ENCODE data around the gene MSLN. TPM values are rescaled to one million over a fixed set of nuclear protein-coding genes. Genes with fewer than 3 reads are reported as not detected.

MSLN gene
- total RNA-seq = not detected
- total RNA-seq (2013) = 0.74 TPM

DNA sequence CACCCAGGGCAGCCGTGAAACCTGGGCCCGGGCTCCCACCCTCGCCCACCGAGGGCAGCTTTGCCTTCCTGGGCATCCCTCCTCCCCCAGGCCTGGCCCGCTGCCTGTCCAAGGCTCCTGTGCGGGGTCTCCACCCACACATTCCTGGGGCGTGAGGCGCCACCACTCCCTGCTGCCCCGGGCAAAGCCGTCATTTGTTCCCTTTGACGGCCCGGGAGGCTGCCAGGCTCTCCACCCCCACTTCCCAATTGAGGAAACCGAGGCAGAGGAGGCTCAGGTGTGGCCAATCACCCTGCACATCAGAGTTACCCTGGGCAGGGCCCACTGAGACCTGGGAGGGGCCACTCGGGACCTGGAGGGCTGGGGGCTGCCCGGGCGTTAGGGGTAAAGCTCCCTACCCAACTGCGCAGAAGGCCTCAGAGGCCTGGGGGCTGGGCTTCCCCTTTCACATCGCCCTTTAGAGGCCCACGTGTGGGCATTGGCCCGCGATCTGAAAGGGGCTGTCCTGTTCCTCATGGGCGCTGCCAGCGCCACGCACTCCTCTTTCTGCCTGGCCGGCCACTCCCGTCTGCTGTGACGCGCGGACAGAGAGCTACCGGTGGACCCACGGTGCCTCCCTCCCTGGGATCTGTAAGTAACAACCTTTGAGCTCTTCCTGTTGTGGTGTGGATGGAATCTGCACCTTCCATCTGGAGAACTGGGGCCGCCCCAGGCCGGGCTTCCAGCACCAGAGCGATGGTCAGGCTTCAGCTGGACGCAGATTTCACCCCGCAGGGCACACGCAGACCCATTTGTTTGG is at the start of gene MSLN:
Gene MSLN (plus strand): TSS at position 190 of the 799 bp plus-strand sequence. CDS start 1,947 bp downstream, outside the sequence.
- Mint-ChIP-seq H3K4me3 (no peak within 1 kb of the TSS), H3K27ac (no peak within 1 kb of the TSS), H3K27me3 (ENCODE audit: low read depth in 2 of 2) (peaks cover 3 to 14% of the 10 kb centered on the region in 2 donors), H3K4me1 (peaks cover 0 to 5% of the 10 kb centered on the region in 2 donors), H3K9me3 (no peaks in the 10 kb centered on the region), H3K36me3 (no peaks in the 10 kb centered on the region)
- no peak within 1 kb of the TSS for H3K4me3 ChIP-seq (ENCODE audit: low read length)
- no peaks in the 10 kb centered on the region for H3K4me1 ChIP-seq (ENCODE audit: control insufficient read depth, insufficient read depth, low read length)
- H3K9me3 ChIP-seq (ENCODE audit: control insufficient read depth, insufficient read depth, low read length) = no peaks in the 10 kb centered on the region
- WGBS (ENCODE audit: insufficient coverage) = 87% methylated on average over 37 of the region's 37 CpGs
- no peaks in the 10 kb centered on the region for H3K36me3 ChIP-seq (ENCODE audit: control insufficient read depth, insufficient read depth, low read length)
- TF ChIP-seq, protein P1, sequence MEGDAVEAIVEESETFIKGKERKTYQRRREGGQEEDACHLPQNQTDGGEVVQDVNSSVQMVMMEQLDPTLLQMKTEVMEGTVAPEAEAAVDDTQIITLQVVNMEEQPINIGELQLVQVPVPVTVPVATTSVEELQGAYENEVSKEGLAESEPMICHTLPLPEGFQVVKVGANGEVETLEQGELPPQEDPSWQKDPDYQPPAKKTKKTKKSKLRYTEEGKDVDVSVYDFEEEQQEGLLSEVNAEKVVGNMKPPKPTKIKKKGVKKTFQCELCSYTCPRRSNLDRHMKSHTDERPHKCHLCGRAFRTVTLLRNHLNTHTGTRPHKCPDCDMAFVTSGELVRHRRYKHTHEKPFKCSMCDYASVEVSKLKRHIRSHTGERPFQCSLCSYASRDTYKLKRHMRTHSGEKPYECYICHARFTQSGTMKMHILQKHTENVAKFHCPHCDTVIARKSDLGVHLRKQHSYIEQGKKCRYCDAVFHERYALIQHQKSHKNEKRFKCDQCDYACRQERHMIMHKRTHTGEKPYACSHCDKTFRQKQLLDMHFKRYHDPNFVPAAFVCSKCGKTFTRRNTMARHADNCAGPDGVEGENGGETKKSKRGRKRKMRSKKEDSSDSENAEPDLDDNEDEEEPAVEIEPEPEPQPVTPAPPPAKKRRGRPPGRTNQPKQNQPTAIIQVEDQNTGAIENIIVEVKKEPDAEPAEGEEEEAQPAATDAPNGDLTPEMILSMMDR (IDR thresholded peaks at IDR 0.05) = no peak
- no peaks in the 10 kb centered on the region for H3K27me3 ChIP-seq (ENCODE audit: control insufficient read depth, insufficient read depth, low read length)
- DNase-seq (no peak), ATAC-seq (no peak)
- intact Hi-C loops (cut with micrococcal nuclease) = no loop called here
- H3K27ac ChIP-seq (ENCODE audit: low read length) = no peak within 1 kb of the TSS

DNA sequence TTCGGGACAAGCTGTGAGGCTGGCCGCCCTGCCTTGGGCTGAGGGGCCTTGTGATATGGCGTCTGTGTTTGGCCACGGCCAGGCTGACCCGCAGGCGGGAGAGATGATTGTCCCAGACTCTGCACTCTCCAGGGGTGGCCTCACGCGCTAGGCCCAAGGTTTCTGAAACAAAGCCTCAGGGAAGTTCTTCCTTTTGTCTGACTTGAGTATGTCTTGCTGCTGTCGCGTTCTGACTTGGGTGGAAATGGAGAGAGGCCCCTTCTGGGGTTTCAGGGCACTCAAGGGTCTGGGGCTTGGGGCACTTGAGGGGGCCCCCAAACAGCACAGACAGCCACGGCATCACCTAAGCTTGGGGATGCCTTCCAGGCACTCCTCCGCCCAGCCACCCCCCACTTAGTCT is 49.5 kb upstream of the MSLN start:
- peaks cover 0 to 4% of the 10 kb centered on the region in 2 donors for H3K4me1 Mint-ChIP-seq
- no peaks in the 10 kb centered on the region for H3K36me3 ChIP-seq (ENCODE audit: control insufficient read depth, insufficient read depth, low read length)
- H3K36me3 Mint-ChIP-seq = no peaks in the 10 kb centered on the region
- H3K4me1 ChIP-seq (ENCODE audit: control insufficient read depth, insufficient read depth, low read length) = peaks cover 17% of the 10 kb centered on the region
- H3K4me3 ChIP-seq (ENCODE audit: low read length) = no peak overlapping the region
- WGBS (ENCODE audit: insufficient coverage) = 75% methylated on average over 12 of the region's 12 CpGs
- DNase-seq (no peak), ATAC-seq (no peak)
- peaks cover 26% of the 10 kb centered on the region for H3K27me3 ChIP-seq (ENCODE audit: control insufficient read depth, insufficient read depth, low read length)
- H3K27ac ChIP-seq (ENCODE audit: low read length) = no peak overlapping the region
- no peak overlapping the region for H3K4me3 Mint-ChIP-seq
- intact Hi-C loops (cut with micrococcal nuclease) = loop anchor here (2.0 to 10.0 kb wide), 2 partner anchors 74 to 344 kb away; no protein-coding TSS in a partner anchor
- no peak overlapping the region for H3K27ac Mint-ChIP-seq
- H3K27me3 Mint-ChIP-seq (ENCODE audit: low read depth in 2 of 2) = peaks cover 8 to 17% of the 10 kb centered on the region in 2 donors
- TF ChIP-seq, protein P1 (IDR thresholded peaks at IDR 0.05) = no peak
- no peaks in the 10 kb centered on the region for H3K9me3 ChIP-seq (ENCODE audit: control insufficient read depth, insufficient read depth, low read length)
- H3K9me3 Mint-ChIP-seq = no peaks in the 10 kb centered on the region

DNA sequence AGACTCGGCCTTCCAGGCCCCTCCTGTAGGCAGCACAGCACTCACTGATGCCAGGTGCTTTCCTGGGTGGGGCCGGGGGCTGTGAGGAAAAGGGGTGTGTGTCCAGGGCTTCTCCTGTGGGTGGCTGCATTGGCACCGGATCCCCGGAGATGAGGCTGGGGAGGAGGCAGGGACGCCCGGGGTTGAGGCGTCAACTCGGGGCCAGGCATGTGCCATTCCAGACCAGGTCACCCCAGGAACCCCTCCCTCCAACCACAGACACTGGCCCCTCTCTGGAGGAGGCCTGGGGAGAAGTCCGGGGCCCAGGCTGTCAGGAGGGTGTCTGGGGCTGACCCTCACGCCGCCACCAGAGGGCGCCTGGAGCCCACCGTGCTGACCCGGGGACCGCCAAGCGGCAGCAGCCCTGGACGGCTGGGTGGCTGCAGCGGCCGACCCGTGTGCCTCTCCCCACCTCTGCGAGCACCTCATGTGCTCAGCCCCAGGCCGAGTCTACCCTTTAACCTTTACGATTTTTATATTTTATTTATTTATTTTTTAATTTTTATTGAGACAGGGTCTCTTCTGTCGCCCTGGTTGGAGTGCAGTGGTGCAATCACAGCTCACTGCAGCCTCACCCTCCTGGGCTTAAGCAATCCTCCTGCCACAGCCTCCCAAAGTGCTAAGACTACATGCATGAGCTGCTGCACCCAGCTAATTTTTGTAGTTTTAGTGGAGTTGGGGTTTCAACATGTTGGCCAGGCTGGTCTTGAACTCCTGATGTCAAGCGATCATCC is 48.8 kb upstream of the MSLN start:
- H3K4me3 Mint-ChIP-seq = no peak overlapping the region
- H3K4me1 ChIP-seq (ENCODE audit: control insufficient read depth, insufficient read depth, low read length) = peaks cover 16% of the 10 kb centered on the region
- no peak overlapping the region for H3K4me3 ChIP-seq (ENCODE audit: low read length)
- no peaks in the 10 kb centered on the region for H3K36me3 Mint-ChIP-seq
- H3K27ac ChIP-seq (ENCODE audit: low read length) = no peak overlapping the region
- TF ChIP-seq, protein P1 (IDR thresholded peaks at IDR 0.05) = peak; percentile 95
- 6% methylated on average over 21 of the region's 25 CpGs for WGBS (ENCODE audit: insufficient coverage)
- H3K27ac Mint-ChIP-seq = no peak overlapping the region
- intact Hi-C loops (cut with micrococcal nuclease) = loop anchor here (2.0 to 10.0 kb wide), 2 partner anchors 73 to 343 kb away; no protein-coding TSS in a partner anchor
- H3K36me3 ChIP-seq (ENCODE audit: control insufficient read depth, insufficient read depth, low read length) = no peaks in the 10 kb centered on the region
- H3K4me1 Mint-ChIP-seq = peaks cover 0 to 9% of the 10 kb centered on the region in 2 donors
- peak; percentile 82 to 89 for DNase-seq
- H3K27me3 ChIP-seq (ENCODE audit: control insufficient read depth, insufficient read depth, low read length) = peaks cover 27% of the 10 kb centered on the region
- H3K9me3 ChIP-seq (ENCODE audit: control insufficient read depth, insufficient read depth, low read length) = no peaks in the 10 kb centered on the region
- ATAC-seq = peak; percentile 63 to 79 (median 64)
- H3K27me3 Mint-ChIP-seq (ENCODE audit: low read depth in 2 of 2) = peaks cover 8 to 14% of the 10 kb centered on the region in 2 donors
- no peaks in the 10 kb centered on the region for H3K9me3 Mint-ChIP-seq
